ENCODE data around the gene KRT80. TPM values are rescaled to one million over a fixed set of nuclear protein-coding genes. Genes with fewer than 3 reads are reported as not detected.
A peak's percentile ranks its signal among the peaks of the same experiment; 100 is the strongest.

Gene KRT80
- total and polyA plus RNA-seq, 2 of the 13 experiments (the other 11 are each of a cell fraction or from before 2014, with no cell fraction given) = 0.27 to 0.53 TPM

GRCh38 chr12:52141306-52141705 lies 50.5 kb downstream of the KRT80 start:
- Histone ChIP-seq H3K4me2 (ENCODE audit: low read depth, low read length) (no peak overlapping the region), H3K27me3 (ENCODE audit: control insufficient read depth in 1 of 2, insufficient read depth in 2 of 2, low read length in 2 of 2) (peaks cover 2 to 32% of the 10 kb centered on the region in 2 experiments; a peak in 3 of 5 replicates), H3K4me1 (ENCODE audit: insufficient read depth, low read length) (no peaks in the 10 kb centered on the region), H3K36me3 (replicated peaks in 1 of 2; ENCODE audit: control insufficient read depth in 1 of 2, insufficient read depth in 2 of 2, low read length in 2 of 2) (no peaks in the 10 kb centered on the region), H3K4me3 (replicated peaks in 1 of 3; ENCODE audit: insufficient read depth in 1 of 3, low read depth in 2 of 3, low read length in 3 of 3) (no peak overlapping the region), H2AFZ (ENCODE audit: low read length) (no peak overlapping the region), H3K79me2 (ENCODE audit: insufficient read depth, low read length) (no peaks in the 10 kb centered on the region), H3K9ac (ENCODE audit: insufficient read depth, low read depth, low read length) (no peak overlapping the region), H3K27ac (ENCODE audit: extremely low read length, insufficient read depth, low read length) (no peak overlapping the region), H4K20me1 (ENCODE audit: insufficient read depth, low read length) (no peaks in the 10 kb centered on the region), H3K9me3 (ENCODE audit: low read length) (no peaks in the 10 kb centered on the region)
- ChIA-PET POLR2A (no interaction called here), CTCF (ENCODE audit: low intra/inter-chr PET ratio, low total read pairs) (no interaction called here)
- in situ Hi-C loops (cut with HindIII; ENCODE audit: extremely low pct_ligation_motif_present, low pct_unique_long_range_greater_than_20kb) = loop anchor here (25.0 kb wide), 2 partner anchors 396 to 846 kb away; no protein-coding TSS in a partner anchor
- no TSS peak for BruUV-seq (replicated peaks)
- intact Hi-C loops (cut with micrococcal nuclease; ENCODE audit: unreplicated experiment) = no loop called here
- WGBS (ENCODE audit: low lambda C conversion rate) = 13% methylated on average over 4 of the region's 4 CpGs
- FAIRE-seq (no peak), ATAC-seq (peak; percentile 20; the same call in 1 of the 3 replicates), DNase-seq (ENCODE audit: low spot score) (no peak)
- TF ChIP-seq POGZ (CRISPR knock-in tag; IDR thresholded peaks at IDR 0.05) (no peak), BATF2 (CRISPR knock-in tag; IDR thresholded peaks at IDR 0.05) (no peak), HOXA5 (CRISPR knock-in tag; IDR thresholded peaks at IDR 0.05) (no peak), ZNF331 (CRISPR knock-in tag; IDR thresholded peaks at IDR 0.05) (no peak), ZNF607 (CRISPR knock-in tag; IDR thresholded peaks at IDR 0.05; ENCODE audit: borderline replicate concordance) (no peak), HOXA3 (CRISPR knock-in tag; IDR thresholded peaks at IDR 0.05) (no peak), CCDC6 (CRISPR knock-in tag; IDR thresholded peaks at IDR 0.05) (no peak), SCMH1 (CRISPR knock-in tag; IDR thresholded peaks at IDR 0.05; ENCODE audit: borderline replicate concordance) (no peak), NFATC3 (CRISPR knock-in tag; IDR thresholded peaks at IDR 0.05) (no peak), ADNP (CRISPR knock-in tag; IDR thresholded peaks at IDR 0.05) (no peak), ZNF672 (CRISPR knock-in tag; IDR thresholded peaks at IDR 0.05) (no peak), GATAD1 (CRISPR knock-in tag; IDR thresholded peaks at IDR 0.05) (no peak), ATRX (CRISPR knock-in tag; IDR thresholded peaks at IDR 0.05; ENCODE audit: borderline replicate concordance) (no peak), HOXD1 (CRISPR knock-in tag; IDR thresholded peaks at IDR 0.05) (no peak)
- TF ChIP-seq, protein P1, sequence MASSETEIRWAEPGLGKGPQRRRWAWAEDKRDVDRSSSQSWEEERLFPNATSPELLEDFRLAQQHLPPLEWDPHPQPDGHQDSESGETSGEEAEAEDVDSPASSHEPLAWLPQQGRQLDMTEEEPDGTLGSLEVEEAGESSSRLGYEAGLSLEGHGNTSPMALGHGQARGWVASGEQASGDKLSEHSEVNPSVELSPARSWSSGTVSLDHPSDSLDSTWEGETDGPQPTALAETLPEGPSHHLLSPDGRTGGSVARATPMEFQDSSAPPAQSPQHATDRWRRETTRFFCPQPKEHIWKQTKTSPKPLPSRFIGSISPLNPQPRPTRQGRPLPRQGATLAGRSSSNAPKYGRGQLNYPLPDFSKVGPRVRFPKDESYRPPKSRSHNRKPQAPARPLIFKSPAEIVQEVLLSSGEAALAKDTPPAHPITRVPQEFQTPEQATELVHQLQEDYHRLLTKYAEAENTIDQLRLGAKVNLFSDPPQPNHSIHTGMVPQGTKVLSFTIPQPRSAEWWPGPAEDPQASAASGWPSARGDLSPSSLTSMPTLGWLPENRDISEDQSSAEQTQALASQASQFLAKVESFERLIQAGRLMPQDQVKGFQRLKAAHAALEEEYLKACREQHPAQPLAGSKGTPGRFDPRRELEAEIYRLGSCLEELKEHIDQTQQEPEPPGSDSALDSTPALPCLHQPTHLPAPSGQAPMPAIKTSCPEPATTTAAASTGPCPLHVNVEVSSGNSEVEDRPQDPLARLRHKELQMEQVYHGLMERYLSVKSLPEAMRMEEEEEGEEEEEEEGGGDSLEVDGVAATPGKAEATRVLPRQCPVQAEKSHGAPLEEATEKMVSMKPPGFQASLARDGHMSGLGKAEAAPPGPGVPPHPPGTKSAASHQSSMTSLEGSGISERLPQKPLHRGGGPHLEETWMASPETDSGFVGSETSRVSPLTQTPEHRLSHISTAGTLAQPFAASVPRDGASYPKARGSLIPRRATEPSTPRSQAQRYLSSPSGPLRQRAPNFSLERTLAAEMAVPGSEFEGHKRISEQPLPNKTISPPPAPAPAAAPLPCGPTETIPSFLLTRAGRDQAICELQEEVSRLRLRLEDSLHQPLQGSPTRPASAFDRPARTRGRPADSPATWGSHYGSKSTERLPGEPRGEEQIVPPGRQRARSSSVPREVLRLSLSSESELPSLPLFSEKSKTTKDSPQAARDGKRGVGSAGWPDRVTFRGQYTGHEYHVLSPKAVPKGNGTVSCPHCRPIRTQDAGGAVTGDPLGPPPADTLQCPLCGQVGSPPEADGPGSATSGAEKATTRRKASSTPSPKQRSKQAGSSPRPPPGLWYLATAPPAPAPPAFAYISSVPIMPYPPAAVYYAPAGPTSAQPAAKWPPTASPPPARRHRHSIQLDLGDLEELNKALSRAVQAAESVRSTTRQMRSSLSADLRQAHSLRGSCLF (CRISPR knock-in tag; IDR thresholded peaks at IDR 0.05; ENCODE audit: borderline replicate concordance) = no peak
